SK-N-SH (cell line): ENCODE data around the gene AREL1. TPM values are rescaled to one million over a fixed set of nuclear protein-coding genes. Genes with fewer than 3 reads are reported as not detected.

Experiments
- CTCF ChIA-PET: fragments of 300-600, 350-600 bp; formaldehyde crosslinking; extraction: SDS; loops from one replicate; lab custom pipeline; 2021; lab: Yijun Ruan, JAX
- POLR2A ChIA-PET: fragments of 350-600 bp; sonication (Branson Sonifier 250); formaldehyde crosslinking; extraction: SDS; loops from one replicate; lab custom pipeline; 2020; ENCODE audit warnings: antibody characterized with exemption, inconsistent platforms; lab: Yijun Ruan, JAX
- DNase-seq: peaks from one replicate; pipeline ENCODE4 v3.0.0; 2012
- H2AFZ ChIP-seq: fragments of 200-600 bp; sonication (generic); 2 replicates; pipeline ENCODE4 v1.8.1; 2016; ENCODE audit warnings: antibody characterized with exemption, mild to moderate bottlenecking, low read depth
- H3F3A ChIP-seq: fragments of 200-600 bp; sonication (generic); replicated peaks from 2 replicates; pipeline ENCODE3; 2016; ENCODE audit warnings: antibody characterized with exemption, mild to moderate bottlenecking; ENCODE audit not compliant: insufficient read depth
- H3K27ac ChIP-seq, 2 experiments: fragments of 200-500 bp in 1 of 2; fragments of 200-600 bp in 1 of 2; sonication (Bioruptor generic) in 1 of 2; sonication (generic), shearing (Covaris generic) in 1 of 2; 2 replicates each; pipeline versions ENCODE4 v1.5.1 to v1.6.1; 2014 to 2016; ENCODE audit warnings: low read depth in 2 of 2, inconsistent platforms in 1 of 2, low read length in 1 of 2, mild to moderate bottlenecking in 1 of 2, mixed read lengths in 1 of 2
- H3K27me3 ChIP-seq: fragments of 200-600 bp; sonication (generic), shearing (Covaris generic); 2 replicates; pipeline ENCODE4 v1.6.1; 2016; ENCODE audit warnings: mixed run types; ENCODE audit not compliant: insufficient read depth
- H3K36me3 ChIP-seq, 2 experiments: fragments of 200-500 bp in 1 of 2; fragments of 200-600 bp in 1 of 2; sonication (Bioruptor generic) in 1 of 2; sonication (generic) in 1 of 2; replicated peaks in 1 of 2; 2 replicates each; pipeline versions ENCODE3 to v1.5.1; 2014 to 2016; ENCODE audit warnings: low read length in 1 of 2, mild to moderate bottlenecking in 1 of 2; ENCODE audit not compliant: insufficient read depth in 2 of 2, control insufficient read depth in 1 of 2
- H3K4me1 ChIP-seq, 2 experiments: fragments of 200-500 bp in 1 of 2; fragments of 200-600 bp in 1 of 2; sonication (Bioruptor generic) in 1 of 2; sonication (generic), shearing (Covaris generic) in 1 of 2; 2 replicates each; pipeline versions ENCODE4 v1.5.1 to v1.6.1; 2014 to 2016; ENCODE audit warnings: low read depth in 1 of 2, low read length in 1 of 2, mixed run types in 1 of 2; ENCODE audit not compliant: insufficient read depth in 2 of 2, control insufficient read depth in 1 of 2
- H3K4me2 ChIP-seq: fragments of 200-600 bp; sonication (generic), shearing (Covaris generic); 2 replicates; pipeline ENCODE4 v1.6.1; 2017; ENCODE audit warnings: mixed run types
- H3K4me3 ChIP-seq, 2 experiments: fragments of 200-500 bp in 1 of 2; fragments of 200-600 bp in 1 of 2; sonication (Bioruptor generic) in 1 of 2; sonication (generic), shearing (Covaris generic) in 1 of 2; 2 replicates each; pipeline versions ENCODE4 v1.5.1 to v1.8.1; 2014 to 2016; ENCODE audit warnings: low read depth in 2 of 2, inconsistent platforms in 1 of 2, low read length in 1 of 2, mild to moderate bottlenecking in 1 of 2, mixed read lengths in 1 of 2, moderate library complexity in 1 of 2
- H3K79me2 ChIP-seq: fragments of 200-600 bp; sonication (generic); 2 replicates; pipeline ENCODE4 v1.8.1; 2017; ENCODE audit warnings: mild to moderate bottlenecking; ENCODE audit not compliant: insufficient read depth
- H3K9ac ChIP-seq: fragments of 200-600 bp; sonication (generic); 2 replicates; pipeline ENCODE4 v1.6.1; 2017; ENCODE audit warnings: mixed run types
- H3K9me2 ChIP-seq: fragments of 200-600 bp; sonication (generic); 2 replicates; pipeline ENCODE4 v1.6.1; 2017; ENCODE audit warnings: mixed run types
- H3K9me3 ChIP-seq: fragments of 200-600 bp; sonication (generic); 2 replicates; pipeline ENCODE4 v1.6.1; 2017; ENCODE audit warnings: mixed run types, mild to moderate bottlenecking, moderate library complexity
- H4K20me1 ChIP-seq: fragments of 200-600 bp; sonication (generic); 2 replicates; pipeline ENCODE4 v1.6.1; 2017; ENCODE audit warnings: mild to moderate bottlenecking, mixed run types; ENCODE audit not compliant: insufficient read depth
- CHD2 ChIP-seq: fragments of 150-350 bp; IDR thresholded peaks from 2 replicates; pipeline ENCODE4 v1.6.1; 2018; ENCODE audit warnings: low read length; ENCODE audit not compliant: partially characterized antibody
- FOSL2 ChIP-seq: IDR thresholded peaks from 2 replicates; pipeline ENCODE4 v1.4.0; 2012; ENCODE audit warnings: low read depth, mild to moderate bottlenecking, moderate library complexity, borderline replicate concordance
- MEF2A ChIP-seq: IDR thresholded peaks from 2 replicates; pipeline ENCODE4 v1.4.0; 2012; ENCODE audit warnings: low read depth, borderline replicate concordance
- MXI1 ChIP-seq: IDR thresholded peaks from 2 replicates; pipeline ENCODE4 v1.6.1; 2012; ENCODE audit warnings: mild to moderate bottlenecking, low read depth, low read length, improper control_type of control experiment
- NFIC ChIP-seq: IDR thresholded peaks from 2 replicates; pipeline ENCODE4 v1.4.0; 2012; ENCODE audit warnings: borderline replicate concordance
- POLR2AphosphoS5 ChIP-seq: IDR thresholded peaks from 2 replicates; pipeline ENCODE4 v1.6.1; 2012; ENCODE audit warnings: low read depth, low read length
- RAD21 ChIP-seq: IDR thresholded peaks from 2 replicates; pipeline ENCODE4 v1.6.1; 2012; ENCODE audit warnings: mild to moderate bottlenecking, low read length
- RCOR1 ChIP-seq: fragments of 150-350 bp; IDR thresholded peaks from 2 replicates; pipeline ENCODE4 v1.6.1; 2017; ENCODE audit warnings: antibody characterized with exemption, low read length
- RFX5 ChIP-seq: IDR thresholded peaks from 2 replicates; pipeline ENCODE4 v1.6.1; 2012; ENCODE audit warnings: mild to moderate bottlenecking, improper control_type of control experiment, low read length
- TAF1 ChIP-seq: IDR thresholded peaks from 2 replicates; pipeline ENCODE4 v1.6.1; 2012; ENCODE audit warnings: low read depth, mild to moderate bottlenecking, low read length, moderate library complexity, borderline replicate concordance
- WGBS: methylation state at CpG from one replicate; pipeline ENCODE4 v1.1.6; 2017; ENCODE audit warnings: low lambda C conversion rate; 5-methylcytosine and 5-hydroxymethylcytosine counted together
- polyA plus RNA-seq, 3 experiments: library from polyadenylated mRNA; depleted of rRNA; stranded (reverse); fragments of >200 nt; gene quantifications; 2 replicates each; pipeline ENCODE4 v1.2.3, GENCODE V29; 2012
- TF ChIP-seq, protein P1 (sequence below): fragments of 200-600 bp; sonication (generic); IDR thresholded peaks from 2 replicates; pipeline ENCODE4 v1.6.1; 2017; ENCODE audit warnings: antibody characterized with exemption, mild to moderate bottlenecking, moderate library complexity
- TF ChIP-seq, protein P2 (sequence below): fragments of 150-350 bp; IDR thresholded peaks from 2 replicates; pipeline ENCODE4 v1.6.1; 2016; ENCODE audit warnings: mild to moderate bottlenecking, low read depth, low read length
- TF ChIP-seq, protein P3 (sequence below): IDR thresholded peaks from 2 replicates; pipeline ENCODE4; 2012

The AREL1 gene
- polyA plus RNA-seq, 1 of the 3 experiments (the other 2 are of a cell fraction): 35.1 TPM

GRCh38 chr14:74703043-74703442, 9.8 kb downstream of the AREL1 start:
- Histone ChIP-seq H3F3A (peaks cover 15% of the 10 kb centered on the region), H3K4me1 (peaks cover 0 to 5% of the 10 kb centered on the region in 2 experiments; a peak in 1 of 4 replicates), H3K36me3 (peaks cover 6 to 30% of the 10 kb centered on the region in 2 experiments), H4K20me1 (peaks cover 25% of the 10 kb centered on the region), H2AFZ (no peak overlapping the region), H3K9me3 (no peaks in the 10 kb centered on the region), H3K27me3 (no peaks in the 10 kb centered on the region), H3K4me3 (no peak overlapping the region), H3K9me2 (no peaks in the 10 kb centered on the region), H3K4me2 (no peak overlapping the region), H3K79me2 (peaks cover 100% of the 10 kb centered on the region), H3K9ac (no peak overlapping the region), H3K27ac (no peak overlapping the region)
- ChIA-PET POLR2A (no interaction called here), CTCF (no interaction called here)
- WGBS: 96% methylated on average over 3 of the region's 3 CpGs
- TF ChIP-seq FOSL2 (no peak), RFX5 (no peak), MXI1 (no peak), NFIC (no peak), MEF2A (no peak), TAF1 (no peak), POLR2AphosphoS5 (no peak), RCOR1 (no peak), CHD2 (no peak)
- TF ChIP-seq, protein P1, sequence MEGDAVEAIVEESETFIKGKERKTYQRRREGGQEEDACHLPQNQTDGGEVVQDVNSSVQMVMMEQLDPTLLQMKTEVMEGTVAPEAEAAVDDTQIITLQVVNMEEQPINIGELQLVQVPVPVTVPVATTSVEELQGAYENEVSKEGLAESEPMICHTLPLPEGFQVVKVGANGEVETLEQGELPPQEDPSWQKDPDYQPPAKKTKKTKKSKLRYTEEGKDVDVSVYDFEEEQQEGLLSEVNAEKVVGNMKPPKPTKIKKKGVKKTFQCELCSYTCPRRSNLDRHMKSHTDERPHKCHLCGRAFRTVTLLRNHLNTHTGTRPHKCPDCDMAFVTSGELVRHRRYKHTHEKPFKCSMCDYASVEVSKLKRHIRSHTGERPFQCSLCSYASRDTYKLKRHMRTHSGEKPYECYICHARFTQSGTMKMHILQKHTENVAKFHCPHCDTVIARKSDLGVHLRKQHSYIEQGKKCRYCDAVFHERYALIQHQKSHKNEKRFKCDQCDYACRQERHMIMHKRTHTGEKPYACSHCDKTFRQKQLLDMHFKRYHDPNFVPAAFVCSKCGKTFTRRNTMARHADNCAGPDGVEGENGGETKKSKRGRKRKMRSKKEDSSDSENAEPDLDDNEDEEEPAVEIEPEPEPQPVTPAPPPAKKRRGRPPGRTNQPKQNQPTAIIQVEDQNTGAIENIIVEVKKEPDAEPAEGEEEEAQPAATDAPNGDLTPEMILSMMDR: no peak
- TF ChIP-seq, protein P2, sequence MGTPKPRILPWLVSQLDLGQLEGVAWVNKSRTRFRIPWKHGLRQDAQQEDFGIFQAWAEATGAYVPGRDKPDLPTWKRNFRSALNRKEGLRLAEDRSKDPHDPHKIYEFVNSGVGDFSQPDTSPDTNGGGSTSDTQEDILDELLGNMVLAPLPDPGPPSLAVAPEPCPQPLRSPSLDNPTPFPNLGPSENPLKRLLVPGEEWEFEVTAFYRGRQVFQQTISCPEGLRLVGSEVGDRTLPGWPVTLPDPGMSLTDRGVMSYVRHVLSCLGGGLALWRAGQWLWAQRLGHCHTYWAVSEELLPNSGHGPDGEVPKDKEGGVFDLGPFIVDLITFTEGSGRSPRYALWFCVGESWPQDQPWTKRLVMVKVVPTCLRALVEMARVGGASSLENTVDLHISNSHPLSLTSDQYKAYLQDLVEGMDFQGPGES: no peak
- TF ChIP-seq, protein P3, sequence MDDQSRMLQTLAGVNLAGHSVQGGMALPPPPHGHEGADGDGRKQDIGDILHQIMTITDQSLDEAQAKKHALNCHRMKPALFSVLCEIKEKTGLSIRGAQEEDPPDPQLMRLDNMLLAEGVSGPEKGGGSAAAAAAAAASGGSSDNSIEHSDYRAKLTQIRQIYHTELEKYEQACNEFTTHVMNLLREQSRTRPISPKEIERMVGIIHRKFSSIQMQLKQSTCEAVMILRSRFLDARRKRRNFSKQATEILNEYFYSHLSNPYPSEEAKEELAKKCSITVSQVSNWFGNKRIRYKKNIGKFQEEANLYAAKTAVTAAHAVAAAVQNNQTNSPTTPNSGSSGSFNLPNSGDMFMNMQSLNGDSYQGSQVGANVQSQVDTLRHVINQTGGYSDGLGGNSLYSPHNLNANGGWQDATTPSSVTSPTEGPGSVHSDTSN: no peak
- DNase-seq: no peak

DNA sequence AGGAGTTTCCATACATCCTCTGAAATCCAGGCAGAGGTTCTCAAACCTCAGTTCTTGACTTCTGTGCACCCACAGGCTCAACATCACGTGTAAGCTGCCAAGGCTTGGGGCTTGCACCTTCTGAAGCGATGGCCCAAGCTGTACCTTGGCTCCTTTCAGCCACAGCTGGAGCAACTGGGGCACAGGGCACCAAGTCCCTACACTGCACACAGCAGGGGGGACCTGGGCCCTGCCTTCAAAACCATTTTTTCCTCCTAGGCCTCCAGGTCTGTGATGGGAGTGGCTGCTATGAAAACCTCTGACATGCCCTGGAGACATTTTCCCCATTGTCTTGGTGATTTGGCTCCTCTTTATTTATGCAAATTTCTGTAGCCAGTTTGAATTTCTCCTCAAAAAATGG, 10.6 kb downstream of the AREL1 start:
- Histone ChIP-seq H3K9ac (no peak overlapping the region), H3K9me2 (no peaks in the 10 kb centered on the region), H3K27ac (no peak overlapping the region), H3K79me2 (peaks cover 100% of the 10 kb centered on the region), H3K4me1 (peaks cover 0 to 12% of the 10 kb centered on the region in 2 experiments; a peak in 1 of 4 replicates), H3K9me3 (no peaks in the 10 kb centered on the region), H4K20me1 (peaks cover 30% of the 10 kb centered on the region), H2AFZ (no peak overlapping the region), H3F3A (peaks cover 21% of the 10 kb centered on the region), H3K4me2 (no peak overlapping the region), H3K36me3 (peaks cover 11 to 33% of the 10 kb centered on the region in 2 experiments), H3K4me3 (no peak overlapping the region), H3K27me3 (no peaks in the 10 kb centered on the region)
- DNase-seq: no peak
- CTCF ChIA-PET: no interaction called here
- 95% methylated on average over 2 of the region's 2 CpGs for WGBS
- POLR2A ChIA-PET: no interaction called here
- TF ChIP-seq RAD21: no peak
- TF ChIP-seq, protein P1: no peak
- TF ChIP-seq MEF2A: no peak
